ENCODE measurements around the gene TCF20. TPM values are rescaled to one million over a fixed set of nuclear protein-coding genes. Genes with fewer than 3 reads are reported as not detected.

TCF20 gene
- total RNA-seq, 1 donor from 2014 or later = 53.7 TPM

DNA sequence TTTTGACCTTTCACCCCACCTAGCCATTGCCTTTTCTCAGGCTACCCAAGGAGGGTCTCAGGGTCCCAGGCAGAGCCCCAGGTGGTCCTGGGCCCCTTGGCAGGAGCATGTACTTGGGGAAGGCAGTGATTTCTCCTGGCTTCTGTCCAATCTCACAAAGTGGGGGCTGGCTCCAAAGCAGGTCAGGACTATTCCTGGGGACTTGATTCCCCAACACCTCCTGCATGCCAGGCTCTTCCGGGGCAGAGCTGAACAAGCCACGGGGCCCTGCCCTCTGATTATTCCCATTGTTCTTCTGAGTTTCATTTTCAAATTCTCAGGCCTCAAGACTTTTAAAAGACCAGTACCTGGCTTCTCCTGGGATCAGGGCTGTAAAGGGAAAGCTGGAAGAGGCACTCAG is 1.5 kb upstream of the TCF20 start:
- H3K9me3 Mint-ChIP-seq = no peaks in the 10 kb centered on the region
- peaks cover 60% of the 10 kb centered on the region for H3K4me1 Mint-ChIP-seq
- no peak overlapping the region for H3K27ac ChIP-seq

DNA sequence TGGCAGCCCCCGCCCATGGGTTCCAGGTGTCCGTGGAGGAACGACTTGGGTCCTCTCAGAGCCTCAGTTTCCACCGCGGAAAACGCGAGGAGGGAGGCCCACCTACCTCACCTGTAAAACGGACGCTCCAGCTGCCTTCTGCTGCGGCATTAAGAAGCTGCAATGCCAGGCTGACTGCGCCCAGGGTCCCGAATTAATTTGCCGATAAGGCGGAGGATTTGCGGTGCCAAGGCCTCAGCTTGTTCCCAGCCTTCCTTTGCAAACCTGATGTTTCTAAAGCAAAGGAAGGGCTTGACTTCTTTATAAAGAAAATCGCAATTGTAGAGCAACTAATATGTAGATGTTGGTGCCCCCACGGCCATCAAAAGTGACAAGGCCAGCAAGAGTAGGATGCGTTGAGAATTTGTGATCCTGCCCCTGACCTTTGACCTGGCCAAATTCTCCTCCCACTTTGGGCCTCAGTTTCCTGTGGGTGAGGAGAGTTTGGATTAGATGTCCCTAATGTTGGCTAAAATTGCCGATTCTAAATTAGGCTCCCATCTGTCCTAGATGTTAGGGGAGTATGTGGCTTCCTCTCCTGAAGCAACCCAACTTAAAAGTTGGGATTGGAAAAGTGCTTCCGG is 849 bp upstream of the TCF20 start:
- H3K4me2 ChIP-seq = no peak overlapping the region
- no peaks in the 10 kb centered on the region for H3K9me3 ChIP-seq (ENCODE audit: low read depth)
- H3K4me3 Mint-ChIP-seq = peak overlapping the region; percentile 87
- H3K36me3 ChIP-seq = no peaks in the 10 kb centered on the region
- H4K20me1 ChIP-seq (ENCODE audit: low read depth) = peaks cover 66% of the 10 kb centered on the region
- TF ChIP-seq, protein P1, sequence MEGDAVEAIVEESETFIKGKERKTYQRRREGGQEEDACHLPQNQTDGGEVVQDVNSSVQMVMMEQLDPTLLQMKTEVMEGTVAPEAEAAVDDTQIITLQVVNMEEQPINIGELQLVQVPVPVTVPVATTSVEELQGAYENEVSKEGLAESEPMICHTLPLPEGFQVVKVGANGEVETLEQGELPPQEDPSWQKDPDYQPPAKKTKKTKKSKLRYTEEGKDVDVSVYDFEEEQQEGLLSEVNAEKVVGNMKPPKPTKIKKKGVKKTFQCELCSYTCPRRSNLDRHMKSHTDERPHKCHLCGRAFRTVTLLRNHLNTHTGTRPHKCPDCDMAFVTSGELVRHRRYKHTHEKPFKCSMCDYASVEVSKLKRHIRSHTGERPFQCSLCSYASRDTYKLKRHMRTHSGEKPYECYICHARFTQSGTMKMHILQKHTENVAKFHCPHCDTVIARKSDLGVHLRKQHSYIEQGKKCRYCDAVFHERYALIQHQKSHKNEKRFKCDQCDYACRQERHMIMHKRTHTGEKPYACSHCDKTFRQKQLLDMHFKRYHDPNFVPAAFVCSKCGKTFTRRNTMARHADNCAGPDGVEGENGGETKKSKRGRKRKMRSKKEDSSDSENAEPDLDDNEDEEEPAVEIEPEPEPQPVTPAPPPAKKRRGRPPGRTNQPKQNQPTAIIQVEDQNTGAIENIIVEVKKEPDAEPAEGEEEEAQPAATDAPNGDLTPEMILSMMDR (IDR thresholded peaks at IDR 0.05) = no peak
- TF ChIP-seq EZH2 (IDR thresholded peaks at IDR 0.05) (no peak), EZH2phosphoT487 (IDR thresholded peaks at IDR 0.05) (no peak)
- peaks cover 38% of the 10 kb centered on the region for H3K79me2 ChIP-seq (ENCODE audit: low read depth)
- no peak overlapping the region for H3K9ac ChIP-seq
- no peak overlapping the region for H2AFZ ChIP-seq (replicated peaks)
- H3K4me1 ChIP-seq = peaks cover 43% of the 10 kb centered on the region
- H3K36me3 Mint-ChIP-seq = peaks cover 1% of the 10 kb centered on the region
- H3K27ac ChIP-seq = no peak overlapping the region
- no peak for DNase-seq (ENCODE audit: low spot score)
- no peak overlapping the region for H3K27ac Mint-ChIP-seq
- H3F3A ChIP-seq (ENCODE audit: low read depth) = peaks cover 69% of the 10 kb centered on the region
- peaks cover 5% of the 10 kb centered on the region for H3K27me3 Mint-ChIP-seq (ENCODE audit: insufficient read depth, low read depth)
- no peaks in the 10 kb centered on the region for H3K27me3 ChIP-seq
- no peak overlapping the region for H3K4me3 ChIP-seq
- no peaks in the 10 kb centered on the region for H3K9me3 Mint-ChIP-seq
- peaks cover 55% of the 10 kb centered on the region for H3K4me1 Mint-ChIP-seq

More for the DNA sequence above, 1.5 kb upstream of the TCF20 start:
- Mint-ChIP-seq H3K36me3 (peaks cover 2% of the 10 kb centered on the region), H3K27me3 (ENCODE audit: insufficient read depth, low read depth) (peaks cover 5% of the 10 kb centered on the region), H3K27ac (no peak overlapping the region), H3K4me3 (peak overlapping the region; percentile 87)
- no peak overlapping the region for H2AFZ ChIP-seq (replicated peaks)
- H3K36me3 ChIP-seq = no peaks in the 10 kb centered on the region
- H3K9ac ChIP-seq = no peak overlapping the region
- no peak for TF ChIP-seq EZH2 (IDR thresholded peaks at IDR 0.05)
- TF ChIP-seq, protein P1 (IDR thresholded peaks at IDR 0.05) = no peak
- TF ChIP-seq EZH2phosphoT487 (IDR thresholded peaks at IDR 0.05) = no peak
- no peak for DNase-seq (ENCODE audit: low spot score)
- H3K79me2 ChIP-seq (ENCODE audit: low read depth) = peaks cover 32% of the 10 kb centered on the region
- H3K4me2 ChIP-seq = no peak overlapping the region
- H3K9me3 ChIP-seq (ENCODE audit: low read depth) = no peaks in the 10 kb centered on the region
- peaks cover 75% of the 10 kb centered on the region for H3F3A ChIP-seq (ENCODE audit: low read depth)
- peaks cover 66% of the 10 kb centered on the region for H4K20me1 ChIP-seq (ENCODE audit: low read depth)
- H3K27me3 ChIP-seq = peaks cover 1% of the 10 kb centered on the region
- peaks cover 49% of the 10 kb centered on the region for H3K4me1 ChIP-seq
- H3K4me3 ChIP-seq = no peak overlapping the region

DNA sequence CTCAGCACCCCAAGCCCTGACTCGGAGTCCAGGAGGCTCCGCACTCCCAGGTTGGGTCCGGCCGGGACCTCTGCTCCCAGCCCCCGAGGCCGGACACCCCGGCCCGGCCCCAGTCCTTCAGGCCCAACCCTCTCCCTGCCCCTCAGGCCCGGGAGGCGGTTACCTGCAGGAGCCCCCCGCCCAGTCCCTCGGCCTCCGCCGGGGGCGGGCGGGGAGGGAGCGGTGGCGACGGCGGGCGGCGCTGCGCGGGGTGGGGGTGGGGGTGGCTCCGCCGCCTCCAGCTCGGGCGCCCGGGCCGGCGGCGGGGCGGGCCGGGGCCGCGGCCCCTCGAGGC is 310 bp downstream of the TCF20 start:
- Histone ChIP-seq H3K4me1 (peaks cover 38% of the 10 kb centered on the region), H3K9me3 (ENCODE audit: low read depth) (no peaks in the 10 kb centered on the region), H3K27ac (peak overlapping the region; percentile 14), H2AFZ (replicated peaks) (no peak overlapping the region), H3K4me3 (peak overlapping the region; percentile 88), H4K20me1 (ENCODE audit: low read depth) (peaks cover 66% of the 10 kb centered on the region), H3K9ac (peak overlapping the region; percentile 50), H3K4me2 (peak overlapping the region; percentile 94), H3F3A (ENCODE audit: low read depth) (peaks cover 62% of the 10 kb centered on the region), H3K27me3 (no peaks in the 10 kb centered on the region), H3K79me2 (ENCODE audit: low read depth) (peaks cover 50% of the 10 kb centered on the region), H3K36me3 (no peaks in the 10 kb centered on the region)
- DNase-seq (ENCODE audit: low spot score) = no peak
- H3K4me3 Mint-ChIP-seq = peak overlapping the region; percentile 85
- peaks cover 5% of the 10 kb centered on the region for H3K27me3 Mint-ChIP-seq (ENCODE audit: insufficient read depth, low read depth)
- H3K36me3 Mint-ChIP-seq = peaks cover 1% of the 10 kb centered on the region
- H3K4me1 Mint-ChIP-seq = peaks cover 53% of the 10 kb centered on the region
- no peak overlapping the region for H3K27ac Mint-ChIP-seq
- TF ChIP-seq EZH2phosphoT487 (IDR thresholded peaks at IDR 0.05) (no peak), EZH2 (IDR thresholded peaks at IDR 0.05) (no peak)
- TF ChIP-seq, protein P1 (IDR thresholded peaks at IDR 0.05) = no peak
- H3K9me3 Mint-ChIP-seq = no peaks in the 10 kb centered on the region

Measured in neural progenitor cell (in vitro differentiated cells).